ENCODE measurements around the gene RAB11B.
"Not testable (repeated sequence)": the region's sequence is repeated elsewhere in the genome, so short reads cannot be mapped to it uniquely, and the experiment has no call there.

Gene RAB11B

GRCh38 chr19:8441725-8442544, 51.8 kb downstream of the RAB11B start:
- no peak for DNase-seq

DNA sequence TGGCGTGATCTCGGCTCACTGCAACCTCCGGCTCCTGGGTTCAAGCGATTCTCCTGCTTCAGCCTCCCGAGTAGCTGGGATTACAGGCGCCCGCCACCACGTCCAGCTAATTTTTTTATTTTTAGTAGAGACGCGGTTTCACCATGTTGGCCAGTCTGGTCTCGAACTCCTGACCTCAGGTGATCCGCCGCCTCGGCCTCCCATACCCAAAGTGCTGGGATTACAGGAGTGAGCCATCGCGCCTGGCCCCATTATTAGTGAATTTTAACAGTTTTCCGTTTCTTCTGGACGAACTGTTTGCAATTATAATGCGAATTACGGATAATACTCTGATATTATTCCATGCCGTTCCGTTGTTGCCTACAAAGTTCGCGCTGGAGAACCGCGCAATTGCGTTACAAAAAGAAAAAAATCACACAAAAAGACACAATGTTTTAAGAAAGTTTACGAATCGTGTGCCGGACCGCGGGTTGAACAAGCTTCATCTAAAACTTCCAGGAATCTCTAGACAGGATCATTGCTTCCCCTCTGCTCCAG, 54.0 kb downstream of the RAB11B start:
- DNase-seq, result not testable (repeated sequence)

DNA sequence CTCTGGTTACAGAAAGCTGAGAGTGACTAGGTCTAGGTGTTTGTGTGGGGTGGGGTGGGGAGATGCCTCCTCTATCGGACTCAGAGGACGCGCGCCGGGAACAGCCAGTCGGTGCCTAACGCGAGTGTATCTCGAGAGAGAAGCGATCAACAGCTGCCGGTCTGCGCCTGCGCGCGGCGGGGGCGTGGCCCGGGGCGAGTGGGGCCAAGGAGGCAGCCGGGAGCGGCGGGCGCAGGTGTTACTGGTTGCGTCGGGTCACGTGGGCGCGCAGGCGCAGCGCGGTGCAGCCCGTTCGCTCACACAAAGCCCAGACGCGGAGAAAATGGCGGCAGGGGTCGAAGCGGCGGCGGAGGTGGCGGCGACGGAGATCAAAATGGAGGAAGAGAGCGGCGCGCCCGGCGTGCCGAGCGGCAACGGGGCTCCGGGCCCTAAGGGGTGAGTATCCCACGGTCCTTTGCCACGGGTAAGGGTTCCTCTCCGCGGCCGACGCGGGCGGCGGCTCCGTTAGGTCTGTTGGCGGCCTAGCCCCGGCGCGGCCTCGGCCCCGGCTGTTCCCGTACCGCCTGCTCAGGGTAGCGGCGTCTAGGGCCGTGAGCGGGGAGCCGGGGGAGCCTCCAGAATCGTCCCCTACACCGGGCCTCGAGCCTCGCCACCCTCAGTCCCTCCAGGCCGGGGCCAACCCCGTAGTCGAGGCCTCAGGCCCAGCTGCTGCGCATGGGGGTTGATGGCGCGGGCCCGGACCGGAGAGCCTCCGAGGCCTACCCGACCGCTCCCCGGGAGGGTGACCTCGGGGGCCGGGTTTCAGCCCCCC, 54.7 kb downstream of the RAB11B start, which contains the start of gene HNRNPM:
HNRNPM (plus strand) TSS at position 299 of the 811 bp plus-strand sequence; CDS start at position 323, 24 bp downstream.
- DNase-seq, result peak; percentile 100

DNA sequence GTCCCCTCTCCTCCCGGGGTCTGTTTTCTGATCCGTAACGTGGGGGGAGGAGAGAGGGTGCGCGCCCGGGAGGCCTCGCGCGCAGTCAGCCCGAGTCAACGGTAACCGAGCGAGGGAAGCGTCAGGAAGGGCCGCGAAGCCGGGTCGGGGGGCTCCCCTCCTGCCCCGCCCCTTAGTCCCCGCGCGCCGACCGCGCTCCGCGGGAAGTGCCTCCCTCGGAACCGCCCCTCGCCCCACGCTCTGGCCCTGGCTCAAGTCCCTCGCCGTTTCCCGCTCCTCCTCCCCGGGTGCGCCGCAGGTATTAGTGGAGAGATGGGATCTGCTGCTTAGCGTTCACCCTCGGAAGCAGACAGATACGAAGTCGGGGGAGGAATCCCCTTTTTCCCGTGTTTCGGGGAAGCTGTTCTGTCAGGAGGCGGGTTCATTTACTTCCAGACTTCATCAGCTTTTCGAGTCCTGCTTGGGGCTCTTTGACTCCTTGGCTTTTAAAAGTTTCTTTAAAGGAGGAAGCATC, 55.4 kb downstream of the RAB11B start:
- DNase-seq, result peak; percentile 70

DNA sequence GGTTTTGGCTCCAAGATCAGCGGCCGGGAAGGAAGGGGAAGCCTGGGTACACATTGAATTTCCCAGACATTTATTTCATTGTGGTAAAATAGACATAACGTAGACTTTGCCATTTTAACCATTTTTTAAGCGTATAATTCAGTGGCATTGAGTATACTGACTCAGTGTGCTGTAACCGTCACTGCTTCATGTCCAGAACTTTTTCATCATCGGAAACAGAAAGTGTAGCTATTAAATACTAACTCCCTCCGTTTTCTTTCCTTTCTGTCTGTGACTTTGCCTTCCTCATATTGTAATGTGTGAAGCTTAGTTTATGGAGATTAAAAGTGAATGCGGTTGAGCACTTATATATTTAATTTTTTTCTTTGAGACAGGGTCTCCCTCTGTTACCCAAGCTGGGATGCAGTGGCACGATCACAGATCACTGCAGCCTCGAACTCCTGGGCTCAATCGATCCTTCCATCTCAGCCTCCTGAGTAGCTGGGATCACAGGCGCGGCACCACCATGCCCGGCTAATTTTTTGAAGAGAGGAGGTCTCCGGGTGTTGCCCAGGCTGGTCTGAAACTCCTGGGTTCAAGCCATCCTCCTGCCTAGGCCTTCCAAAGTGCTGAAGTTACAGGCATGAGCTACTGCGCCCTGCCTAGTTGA, 56.0 kb downstream of the RAB11B start:
- DNase-seq, result no peak

- no peak for DNase-seq
Measured at GRCh38 chr19:8449830-8450229, 59.7 kb downstream of the RAB11B start.

GRCh38 chr19:8451377-8451776, 61.2 kb downstream of the RAB11B start:
- DNase-seq, result no peak

- no peak for DNase-seq
Measured at GRCh38 chr19:8451885-8452284, 61.7 kb downstream of the RAB11B start.

DNA sequence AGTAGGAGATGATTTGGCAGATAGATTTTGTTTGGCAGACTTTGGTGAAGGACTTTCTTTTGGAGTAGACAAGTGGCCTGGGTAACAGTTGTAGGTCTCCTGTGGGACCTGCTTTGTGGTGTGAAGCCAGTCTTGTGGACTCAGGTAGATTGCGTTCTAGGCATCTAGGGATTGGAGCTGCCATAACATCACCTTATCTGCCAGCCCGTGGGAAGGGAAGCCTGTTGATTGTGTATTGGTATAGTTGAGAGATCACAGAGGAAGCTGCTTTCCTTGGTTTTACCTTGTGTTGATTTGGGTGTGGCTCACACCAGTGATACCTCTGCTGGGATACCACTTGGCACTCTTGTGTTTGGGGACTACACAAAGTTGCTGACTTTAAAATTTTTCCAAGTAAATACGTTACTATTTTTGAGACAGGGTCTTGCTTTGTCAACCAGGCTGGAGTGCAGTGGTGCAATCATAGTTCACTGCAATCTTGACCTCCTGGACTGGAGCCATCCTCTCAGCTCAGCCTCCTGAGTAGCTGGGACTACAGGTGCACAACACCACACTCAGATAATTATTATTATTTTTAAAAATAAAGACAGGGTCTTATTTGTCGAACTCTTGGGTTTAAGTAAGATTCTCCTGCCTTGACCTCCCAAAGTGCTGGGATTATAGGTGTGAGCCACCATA, 62.4 kb downstream of the RAB11B start:
- no peak for DNase-seq

DNA sequence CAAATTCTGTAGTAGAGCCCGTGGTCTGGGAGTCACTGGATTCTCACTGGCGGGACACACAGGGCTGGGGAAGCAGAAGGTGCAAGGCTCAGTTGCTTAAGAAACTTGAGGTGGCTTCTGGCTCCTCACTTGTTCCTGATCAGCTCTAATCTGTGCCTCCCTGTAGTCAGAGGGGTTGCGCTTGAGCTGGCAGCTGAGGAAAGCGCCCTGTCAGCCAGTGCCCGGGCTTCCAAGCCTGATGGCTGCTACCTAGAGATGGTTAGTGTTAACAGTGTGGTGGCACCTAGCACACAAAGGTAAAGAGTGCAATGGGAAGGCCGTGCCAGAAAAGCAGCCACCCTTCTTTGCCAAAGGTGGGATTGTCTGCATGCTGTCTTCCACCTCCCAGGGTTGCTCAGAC, 63.5 kb downstream of the RAB11B start:
- no peak for DNase-seq

Data from stimulated activated CD8-positive, alpha-beta memory T cell treated with anti-CD3 and anti-CD28 coated beads, Interleukin-4, amount 100 ng/mL, for 48 hours (primary cell).